Activated B cell treated with CpG ODN at 0.5 μM for 24 hours (primary cell): Measurements from ENCODE around the gene EML1. TPM values are rescaled to one million over a fixed set of nuclear protein-coding genes. Genes with fewer than 3 reads are reported as not detected.

Source experiments
- ATAC-seq: fragments of 200-7000 bp; cut with Tn5 transposase; one replicate; pipeline ENCODE4 v1.10.0; 2021; ENCODE audit warnings: low read depth, mild to moderate bottlenecking, moderate library complexity
- CTCF ChIA-PET: fragments of 350-600 bp; sonication (Branson Sonifier 250); formaldehyde crosslinking; loops from one replicate; lab custom pipeline; 2021; ENCODE audit warnings: antibody characterized with exemption; lab: Charles Lee
- POLR2A ChIA-PET: fragments of 350-600 bp; sonication (Branson Sonifier 250); formaldehyde crosslinking; loops from one replicate; lab custom pipeline; 2021; ENCODE audit warnings: antibody characterized with exemption; lab: Charles Lee
- DNase-seq: peaks from one replicate; pipeline ENCODE4 v3.0.0; 2022
- H3K27ac Mint-ChIP-seq: one replicate; pipeline ENCODE4 v1.8.0; 2020; ENCODE audit warnings: mixed read lengths
- H3K27me3 Mint-ChIP-seq: one replicate; pipeline ENCODE4 v1.8.0; 2021; ENCODE audit warnings: mixed read lengths
- H3K36me3 Mint-ChIP-seq: one replicate; pipeline ENCODE4 v1.8.0; 2021; ENCODE audit warnings: low read depth, mixed read lengths
- H3K4me1 Mint-ChIP-seq: one replicate; pipeline ENCODE4 v1.8.0; 2021; ENCODE audit warnings: mixed read lengths
- H3K4me3 Mint-ChIP-seq: one replicate; pipeline ENCODE4 v1.8.0; 2020; ENCODE audit warnings: mild to moderate bottlenecking, mixed read lengths
- H3K9me3 Mint-ChIP-seq: one replicate; pipeline ENCODE4 v1.8.0; 2020; ENCODE audit warnings: mixed read lengths
- CTCF ChIP-seq: fragments of 200-600 bp; IDR thresholded peaks from one replicate; pipeline ENCODE4 v1.8.0; 2022; ENCODE audit warnings: antibody characterized with exemption, mild to moderate bottlenecking
- intact Hi-C: fragments of 100-400 bp; cut with micrococcal nuclease; formaldehyde crosslinking; loops from one replicate; pipeline ENCODE4 v1.15.1; 2024
- total RNA-seq: library from RNA; stranded (reverse); gene quantifications from 2 replicates; pipeline ENCODE4 v1.2.3, GENCODE V29; 2022

EML1 gene
- total RNA-seq, 1 donor from 2014 or later = not detected

DNA sequence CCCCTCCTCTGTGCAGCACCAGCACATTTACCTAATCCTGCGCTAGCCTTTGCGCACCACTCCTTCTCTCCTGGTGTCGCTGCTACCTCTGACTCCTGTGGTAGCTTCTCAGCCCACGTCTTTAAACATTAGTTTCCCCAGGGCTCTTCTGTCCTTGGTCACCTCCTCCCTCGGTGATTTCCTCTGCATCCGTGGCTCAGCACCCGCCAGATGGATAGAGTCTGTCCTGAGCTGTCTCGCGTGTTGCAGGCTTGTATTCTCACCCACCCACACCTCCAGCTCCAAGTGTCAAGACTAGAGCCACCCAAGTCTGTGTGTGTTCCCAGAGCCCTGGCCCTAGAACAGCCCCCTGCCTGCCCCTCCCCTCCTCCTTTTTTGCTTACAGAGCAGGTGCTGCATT is 83.2 kb downstream of the EML1 start:
- no peaks in the 10 kb centered on the region for H3K36me3 Mint-ChIP-seq
- ATAC-seq (no peak), DNase-seq (no peak)
- no peak overlapping the region for H3K4me3 Mint-ChIP-seq
- H3K4me1 Mint-ChIP-seq = no peaks in the 10 kb centered on the region
- ChIA-PET CTCF (no interaction called here), POLR2A (no interaction called here)
- peaks cover 4% of the 10 kb centered on the region for H3K9me3 Mint-ChIP-seq
- TF ChIP-seq CTCF = no peak
- H3K27me3 Mint-ChIP-seq = peaks cover 37% of the 10 kb centered on the region
- no peak overlapping the region for H3K27ac Mint-ChIP-seq
- intact Hi-C loops = no loop called here

DNA sequence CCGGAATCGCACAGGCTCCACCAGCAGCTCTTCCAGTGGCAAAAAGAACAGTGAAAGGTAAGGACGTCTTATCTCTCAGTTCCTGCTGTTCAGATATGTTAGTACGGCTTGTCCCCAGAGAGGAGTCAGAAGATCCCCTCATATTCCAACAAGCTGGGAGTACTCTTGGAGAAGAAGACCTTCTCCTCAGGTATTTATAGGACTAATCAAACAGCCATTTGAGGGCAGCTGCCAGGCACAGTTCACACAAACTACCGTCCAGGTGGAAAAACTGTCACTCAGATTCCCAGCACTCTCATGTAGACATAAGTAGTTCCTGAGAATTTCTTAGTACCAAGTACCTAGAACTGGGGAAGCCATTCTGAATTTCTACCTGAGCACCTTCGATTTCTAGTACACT is 85.3 kb downstream of the EML1 start:
- no peak for DNase-seq
- Mint-ChIP-seq H3K4me3 (no peak overlapping the region), H3K36me3 (no peaks in the 10 kb centered on the region), H3K9me3 (peaks cover 4% of the 10 kb centered on the region), H3K4me1 (no peaks in the 10 kb centered on the region), H3K27me3 (peaks cover 30% of the 10 kb centered on the region), H3K27ac (no peak overlapping the region)
- POLR2A ChIA-PET = no interaction called here
- CTCF ChIA-PET = no interaction called here
- TF ChIP-seq CTCF = no peak
- intact Hi-C loops = no loop called here
- ATAC-seq = no peak

GRCh38 chr14:99879401-99880295 is 86.4 kb downstream of the EML1 start:
- DNase-seq (no peak), ATAC-seq (no peak)
- CTCF ChIA-PET = no interaction called here
- Mint-ChIP-seq H3K27me3 (peaks cover 29% of the 10 kb centered on the region), H3K36me3 (no peaks in the 10 kb centered on the region), H3K9me3 (peaks cover 4% of the 10 kb centered on the region), H3K4me1 (no peaks in the 10 kb centered on the region), H3K27ac (no peak overlapping the region), H3K4me3 (no peak overlapping the region)
- intact Hi-C loops = no loop called here
- TF ChIP-seq CTCF = no peak
- POLR2A ChIA-PET = no interaction called here

GRCh38 chr14:99880651-99881420 is 87.6 kb downstream of the EML1 start:
- peaks cover 26% of the 10 kb centered on the region for H3K27me3 Mint-ChIP-seq
- DNase-seq (no peak), ATAC-seq (no peak)
- ChIA-PET POLR2A (no interaction called here), CTCF (interaction anchor here (0.8 kb wide), 1 partner anchor 464 kb away, joined by 3 read pairs; no protein-coding TSS in a partner anchor)
- H3K4me1 Mint-ChIP-seq = no peaks in the 10 kb centered on the region
- H3K36me3 Mint-ChIP-seq = no peaks in the 10 kb centered on the region
- TF ChIP-seq CTCF = no peak
- intact Hi-C loops = no loop called here
- no peak overlapping the region for H3K4me3 Mint-ChIP-seq
- no peak overlapping the region for H3K27ac Mint-ChIP-seq
- H3K9me3 Mint-ChIP-seq = peaks cover 4% of the 10 kb centered on the region
